B cell (primary cell): Measurements from ENCODE around the gene ZNF136. TPM values are rescaled to one million over a fixed set of nuclear protein-coding genes. Genes with fewer than 3 reads are reported as not detected.

Experiments
- ATAC-seq: fragments of 200-7000 bp; cut with Tn5 transposase; one replicate; pipeline ENCODE4 v1.10.0; 2021; ENCODE audit warnings: low read depth, mild to moderate bottlenecking, moderate number of reproducible peaks, moderate library complexity
- CTCF ChIA-PET: fragments of 350-600 bp; sonication (Branson Sonifier 250); formaldehyde crosslinking; loops from one replicate; lab custom pipeline; 2021; ENCODE audit warnings: antibody characterized with exemption, inconsistent platforms; lab: Charles Lee
- POLR2A ChIA-PET: fragments of 350-600 bp; sonication (Branson Sonifier 250); formaldehyde crosslinking; loops from one replicate; lab custom pipeline; 2021; ENCODE audit warnings: antibody characterized with exemption; lab: Charles Lee
- DNase-seq: peaks from one replicate; pipeline ENCODE4 v3.0.0; 2013
- H2AFZ ChIP-seq: 2 replicates; pipeline ENCODE4 v1.6.1; 2012; ENCODE audit warnings: mild to moderate bottlenecking, low read depth, low read length; ENCODE audit not compliant: insufficient read depth, poor library complexity, severe bottlenecking
- H3K27ac ChIP-seq, 2 donors: 1 replicate in 1 of 2; 2 replicates in 1 of 2; pipeline ENCODE4 v1.5.1; 2012 to 2013; ENCODE audit warnings: low read length in 2 of 2, mild to moderate bottlenecking in 2 of 2, moderate library complexity in 1 of 2
- H3K27me3 ChIP-seq, 4 experiments: fragments of 200-600 bp in 1 of 4; sonication (generic) in 1 of 4; replicated peaks in 1 of 4; 1 replicate in 2 of 4; 2 replicates in 2 of 4; pipeline versions ENCODE4 v1.6.1 to v1.7.0; 2013 to 2016; ENCODE audit warnings: low read length in 3 of 4, mild to moderate bottlenecking in 2 of 4, mixed read lengths in 1 of 4, moderate library complexity in 1 of 4; ENCODE audit not compliant: insufficient read depth in 4 of 4, control insufficient read depth in 3 of 4; ENCODE audit errors: control extremely low read depth in 1 of 4
- H3K36me3 ChIP-seq, 2 experiments: replicated peaks in 1 of 2; 1 replicate in 1 of 2; 2 replicates in 1 of 2; pipeline versions ENCODE4 v1.6.1 to v1.7.1; 2013; ENCODE audit warnings: low read length in 1 of 2; ENCODE audit not compliant: insufficient read depth in 2 of 2, control insufficient read depth in 1 of 2; ENCODE audit errors: control extremely low read depth in 1 of 2, extremely low read depth in 1 of 2
- H3K4me1 ChIP-seq, 2 donors: fragments of 200-600 bp in 1 of 2; sonication (generic) in 1 of 2; 1 replicate in 1 of 2; 2 replicates in 1 of 2; pipeline versions ENCODE4 v1.5.1 to v1.6.1; 2013 to 2017; ENCODE audit warnings: low read length in 2 of 2; ENCODE audit not compliant: control insufficient read depth in 2 of 2, insufficient read depth in 2 of 2
- H3K4me2 ChIP-seq: replicated peaks from 2 replicates; pipeline ENCODE3; 2012; ENCODE audit warnings: mild to moderate bottlenecking, low read depth, low read length; ENCODE audit not compliant: poor library complexity, severe bottlenecking
- H3K4me3 ChIP-seq, 5 experiments: fragments of 200-600 bp in 1 of 5; sonication (generic) in 1 of 5; 1 replicate in 3 of 5; 2 replicates in 2 of 5; pipeline versions ENCODE4 v1.5.1 to v1.7.0; 2011 to 2016; ENCODE audit warnings: low read length in 4 of 5, mild to moderate bottlenecking in 4 of 5, low read depth in 2 of 5, control low read depth in 1 of 5, moderate library complexity in 1 of 5; ENCODE audit not compliant: insufficient read depth in 1 of 5; ENCODE audit errors: control extremely low read depth in 1 of 5, extremely low read depth in 1 of 5
- H3K79me2 ChIP-seq: fragments of 200-600 bp; sonication (generic); one replicate; pipeline ENCODE4 v1.6.0; 2016; ENCODE audit warnings: low read length; ENCODE audit not compliant: control insufficient read depth, insufficient read depth
- H3K9ac ChIP-seq: fragments of 200-600 bp; sonication (generic); 2 replicates; pipeline ENCODE4 v1.6.1; 2017; ENCODE audit warnings: mild to moderate bottlenecking, low read length, moderate library complexity
- H3K9me3 ChIP-seq, 3 donors: one replicate each; pipeline versions ENCODE4 v1.6.1 to v1.7.1; 2013; ENCODE audit warnings: low read length in 2 of 3; ENCODE audit not compliant: control insufficient read depth in 2 of 3, insufficient read depth in 1 of 3; ENCODE audit errors: control extremely low read depth in 1 of 3
- H4K20me1 ChIP-seq: 2 replicates; pipeline ENCODE4 v1.6.0; 2012; ENCODE audit warnings: mild to moderate bottlenecking, low read length; ENCODE audit not compliant: insufficient read depth, control insufficient read depth, poor library complexity, severe bottlenecking
- H3K27ac Mint-ChIP-seq: one replicate; pipeline ENCODE4 v1.8.0; 2021; ENCODE audit warnings: mixed read lengths
- H3K27me3 Mint-ChIP-seq: one replicate; pipeline ENCODE4 v1.8.0; 2021; ENCODE audit warnings: mixed read lengths
- H3K4me1 Mint-ChIP-seq: one replicate; pipeline ENCODE4 v1.8.0; 2021; ENCODE audit warnings: mixed read lengths
- H3K4me3 Mint-ChIP-seq: one replicate; pipeline ENCODE4 v1.8.0; 2021; ENCODE audit warnings: mixed read lengths
- H3K9me3 Mint-ChIP-seq: one replicate; pipeline ENCODE4 v1.8.0; 2022; ENCODE audit warnings: mixed read lengths; ENCODE audit not compliant: insufficient read depth
- EZH2 ChIP-seq: IDR thresholded peaks from 2 replicates; pipeline ENCODE4 v1.6.1; 2012; ENCODE audit warnings: borderline replicate concordance, low read depth, mild to moderate bottlenecking, moderate library complexity, low read length; ENCODE audit not compliant: insufficient read depth, poor library complexity, severe bottlenecking
- WGBS: methylation state at CpG from one replicate; pipeline ENCODE4 v1.1.5; 2013; ENCODE audit warnings: missing lambda C conversion rate; ENCODE audit not compliant: insufficient coverage; 5-methylcytosine and 5-hydroxymethylcytosine counted together
- intact Hi-C: fragments of 100-400 bp; cut with micrococcal nuclease; formaldehyde crosslinking; loops from one replicate; pipeline ENCODE4 v1.10.0; 2022
- polyA plus RNA-seq: library from polyadenylated mRNA; depleted of rRNA; stranded (reverse); fragments of >200 nt; gene quantifications from 2 replicates; pipeline ENCODE4 v1.2.3, GENCODE V29; 2012
- total RNA-seq, 2 donors: library from RNA; stranded (reverse); fragments of 120-200 nt in 1 of 2; gene quantifications; 1 replicate in 1 of 2; 2 replicates in 1 of 2; pipeline versions ENCODE4 v1.2.3 to v1.2.4, GENCODE V29; 2013 to 2022
- TF ChIP-seq, protein P1 (sequence below): fragments of 200-600 bp; IDR thresholded peaks from one replicate; pipeline ENCODE4 v1.8.0; 2022; ENCODE audit warnings: antibody characterized with exemption, mild to moderate bottlenecking

The ZNF136 gene
- total and polyA plus RNA-seq, 2 donors (not counting 1 experiment from before 2014, with no cell fraction given), result 7.5 to 30.8 TPM

DNA sequence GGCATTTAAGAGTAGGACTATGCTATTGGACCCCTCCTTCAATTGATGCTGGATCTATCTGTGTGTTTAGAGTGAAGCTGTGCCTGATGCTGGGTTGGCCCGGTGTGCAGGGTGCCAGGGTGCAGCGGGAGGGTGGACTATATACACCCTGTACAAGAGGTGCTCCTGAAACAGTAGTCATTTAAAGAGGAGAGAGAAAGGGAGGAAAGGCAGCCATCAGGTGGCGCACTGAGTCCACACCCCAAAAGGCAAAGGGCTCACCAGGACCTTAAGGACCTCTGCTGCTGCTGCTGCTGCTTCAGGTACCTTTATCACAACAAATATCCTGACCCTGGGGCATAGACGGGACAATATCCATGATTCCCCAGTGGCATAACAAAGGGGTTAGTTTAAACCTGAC, 39.4 kb downstream of the ZNF136 start:
- peaks cover 9% of the 10 kb centered on the region for H3K4me1 Mint-ChIP-seq
- ChIA-PET CTCF (interaction anchor here (0.5 kb wide), 1 partner anchor 77 kb away, joined by 3 read pairs; no protein-coding TSS in a partner anchor), POLR2A (no interaction called here)
- H3K4me1 ChIP-seq, result peaks cover 0 to 3% of the 10 kb centered on the region in 2 donors
- H3K9ac ChIP-seq, result no peak overlapping the region
- no peak overlapping the region for H3K4me3 ChIP-seq
- H2AFZ ChIP-seq, result no peak overlapping the region
- peaks cover 26% of the 10 kb centered on the region for H3K79me2 ChIP-seq
- ATAC-seq (peak; percentile 33), DNase-seq (peak; percentile 53)
- intact Hi-C loops, result loop anchor here (1.0 to 5.0 kb wide), 2 partner anchors 145 to 360 kb away; no protein-coding TSS in a partner anchor
- H3K9me3 Mint-ChIP-seq, result peaks cover 13% of the 10 kb centered on the region
- no peak overlapping the region for H3K27ac ChIP-seq
- H3K4me2 ChIP-seq, result no peak overlapping the region
- H3K36me3 ChIP-seq, result no peaks in the 10 kb centered on the region
- H3K27me3 Mint-ChIP-seq, result no peaks in the 10 kb centered on the region
- TF ChIP-seq, protein P1, sequence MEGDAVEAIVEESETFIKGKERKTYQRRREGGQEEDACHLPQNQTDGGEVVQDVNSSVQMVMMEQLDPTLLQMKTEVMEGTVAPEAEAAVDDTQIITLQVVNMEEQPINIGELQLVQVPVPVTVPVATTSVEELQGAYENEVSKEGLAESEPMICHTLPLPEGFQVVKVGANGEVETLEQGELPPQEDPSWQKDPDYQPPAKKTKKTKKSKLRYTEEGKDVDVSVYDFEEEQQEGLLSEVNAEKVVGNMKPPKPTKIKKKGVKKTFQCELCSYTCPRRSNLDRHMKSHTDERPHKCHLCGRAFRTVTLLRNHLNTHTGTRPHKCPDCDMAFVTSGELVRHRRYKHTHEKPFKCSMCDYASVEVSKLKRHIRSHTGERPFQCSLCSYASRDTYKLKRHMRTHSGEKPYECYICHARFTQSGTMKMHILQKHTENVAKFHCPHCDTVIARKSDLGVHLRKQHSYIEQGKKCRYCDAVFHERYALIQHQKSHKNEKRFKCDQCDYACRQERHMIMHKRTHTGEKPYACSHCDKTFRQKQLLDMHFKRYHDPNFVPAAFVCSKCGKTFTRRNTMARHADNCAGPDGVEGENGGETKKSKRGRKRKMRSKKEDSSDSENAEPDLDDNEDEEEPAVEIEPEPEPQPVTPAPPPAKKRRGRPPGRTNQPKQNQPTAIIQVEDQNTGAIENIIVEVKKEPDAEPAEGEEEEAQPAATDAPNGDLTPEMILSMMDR, result peak; percentile 30
- no peak for TF ChIP-seq EZH2
- no peaks in the 10 kb centered on the region for H3K27me3 ChIP-seq
- WGBS, result 64% methylated on average over 4 of the region's 4 CpGs
- peaks cover 4 to 15% (median 14%) of the 10 kb centered on the region in 3 donors for H3K9me3 ChIP-seq
- H3K27ac Mint-ChIP-seq, result no peak overlapping the region
- no peak overlapping the region for H3K4me3 Mint-ChIP-seq
- no peaks in the 10 kb centered on the region for H4K20me1 ChIP-seq

DNA sequence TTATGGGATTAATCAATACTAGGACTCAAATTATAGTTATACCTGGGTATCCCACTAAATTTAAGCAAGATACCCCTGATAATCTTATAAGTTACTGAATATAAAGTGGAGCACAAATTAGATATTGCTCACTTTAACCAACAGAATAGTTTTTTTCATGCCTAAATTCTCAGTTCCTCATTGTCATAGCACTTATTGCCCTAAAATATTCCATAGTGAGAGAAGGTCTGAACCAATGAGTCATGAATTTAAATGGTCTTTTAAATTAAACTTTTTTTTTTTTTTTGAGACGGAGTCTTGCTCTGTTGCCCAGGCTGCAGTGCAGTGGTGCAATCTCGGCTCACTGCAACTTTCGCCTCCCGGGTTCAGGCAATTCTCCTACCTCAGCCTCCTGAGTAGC, 42.4 kb downstream of the ZNF136 start:
- DNase-seq, result no peak
- no peak overlapping the region for H3K4me2 ChIP-seq
- no peak overlapping the region for H3K4me3 Mint-ChIP-seq
- peaks cover 0 to 3% of the 10 kb centered on the region in 2 donors for H3K4me1 ChIP-seq
- no peak overlapping the region for H3K27ac Mint-ChIP-seq
- no peak overlapping the region for H2AFZ ChIP-seq
- peaks cover 20 to 39% (median 22%) of the 10 kb centered on the region in 3 donors for H3K9me3 ChIP-seq
- intact Hi-C loops, result no loop called here
- H3K9ac ChIP-seq, result no peak overlapping the region
- peaks cover 7% of the 10 kb centered on the region for H3K4me1 Mint-ChIP-seq
- H3K79me2 ChIP-seq, result peaks cover 19% of the 10 kb centered on the region
- H3K36me3 ChIP-seq, result no peaks in the 10 kb centered on the region
- peaks cover 21% of the 10 kb centered on the region for H3K9me3 Mint-ChIP-seq
- no peaks in the 10 kb centered on the region for H3K27me3 Mint-ChIP-seq
- no CpG with 5 or more reads among the region's 4 CpGs for WGBS
- POLR2A ChIA-PET, result no interaction called here
- no peaks in the 10 kb centered on the region for H4K20me1 ChIP-seq
- ATAC-seq, result peak; percentile 33
- TF ChIP-seq, protein P1, result no peak
- TF ChIP-seq EZH2, result no peak
- no peaks in the 10 kb centered on the region for H3K27me3 ChIP-seq
- CTCF ChIA-PET, result no interaction called here
- H3K27ac ChIP-seq, result no peak overlapping the region
- H3K4me3 ChIP-seq, result no peak overlapping the region
